MM.1S (cell line): ENCODE data around the gene SLC5A9.

Experiments used
- DNase-seq: peaks from one replicate; pipeline ENCODE4 v3.0.0-alpha.2; 2015
- H2AFZ ChIP-seq: fragments of 300-600 bp; sonication (generic); 2 replicates; pipeline ENCODE4 v1.6.0; 2016; ENCODE audit warnings: antibody characterized with exemption, low read length
- H3F3A ChIP-seq: fragments of 300-600 bp; sonication (generic); 2 replicates; pipeline ENCODE4 v1.6.1; 2016; ENCODE audit warnings: mild to moderate bottlenecking, antibody characterized with exemption, low read length, moderate library complexity, mixed read lengths; ENCODE audit not compliant: insufficient read depth
- H3K27ac ChIP-seq: fragments of 300-600 bp; sonication (generic); 2 replicates; pipeline ENCODE4 v1.5.1; 2016; ENCODE audit warnings: mild to moderate bottlenecking, low read length
- H3K27me3 ChIP-seq: fragments of 300-600 bp; sonication (generic); replicated peaks from 2 replicates; pipeline ENCODE4 v1.6.0; 2016; ENCODE audit warnings: low read length; ENCODE audit not compliant: insufficient read depth
- H3K36me3 ChIP-seq: fragments of 300-600 bp; sonication (generic); replicated peaks from 2 replicates; pipeline ENCODE4 v1.6.1; 2016; ENCODE audit warnings: mild to moderate bottlenecking, low read length, mixed read lengths; ENCODE audit not compliant: insufficient read depth
- H3K4me1 ChIP-seq: fragments of 300-600 bp; sonication (generic); 2 replicates; pipeline ENCODE4 v1.6.1; 2016; ENCODE audit warnings: low read length, mixed read lengths
- H3K4me2 ChIP-seq: fragments of 300-600 bp; sonication (generic); 2 replicates; pipeline ENCODE4 v1.6.0; 2016; ENCODE audit warnings: low read depth, low read length
- H3K4me3 ChIP-seq: fragments of 300-600 bp; sonication (generic); 2 replicates; pipeline ENCODE4 v1.5.1; 2016; ENCODE audit warnings: low read length, mixed read lengths
- H3K79me2 ChIP-seq: fragments of 300-600 bp; sonication (generic); 2 replicates; pipeline ENCODE4 v1.6.1; 2016; ENCODE audit warnings: mixed run types, low read length, mixed read lengths
- H3K9ac ChIP-seq: fragments of 300-600 bp; sonication (generic); 2 replicates; pipeline ENCODE4 v1.6.1; 2016; ENCODE audit warnings: low read length, mixed read lengths
- H3K9me2 ChIP-seq: fragments of 300-600 bp; sonication (generic); replicated peaks from 2 replicates; pipeline ENCODE4 v1.6.1; 2016; ENCODE audit warnings: mild to moderate bottlenecking, low read length, mixed read lengths; ENCODE audit not compliant: insufficient read depth
- H3K9me3 ChIP-seq: fragments of 300-600 bp; sonication (generic); replicated peaks from 2 replicates; pipeline ENCODE4 v1.6.1; 2016; ENCODE audit warnings: mild to moderate bottlenecking, low read length, mixed read lengths; ENCODE audit not compliant: insufficient read depth
- H4K20me1 ChIP-seq: fragments of 300-600 bp; sonication (generic); 2 replicates; pipeline ENCODE4 v1.6.1; 2016; ENCODE audit warnings: mild to moderate bottlenecking, low read length, moderate library complexity, mixed read lengths; ENCODE audit not compliant: insufficient read depth
- EZH2 ChIP-seq: fragments of 300-600 bp; sonication (generic); optimal IDR thresholded peaks from 2 replicates; pipeline ENCODE3; 2017; ENCODE audit warnings: low read depth, mild to moderate bottlenecking, antibody characterized with exemption, low read length, mixed read lengths
- EZH2phosphoT487 ChIP-seq: fragments of 300-600 bp; sonication (generic); IDR thresholded peaks from 2 replicates; pipeline ENCODE4 v1.6.1; 2018; ENCODE audit warnings: antibody characterized with exemption, low read length
- TF ChIP-seq, protein P1 (sequence below): fragments of 300-600 bp; sonication (generic); IDR thresholded peaks from 2 replicates; pipeline ENCODE4 v1.5.1; 2016; ENCODE audit warnings: antibody characterized with exemption, low read length, mixed read lengths

SLC5A9 gene

DNA sequence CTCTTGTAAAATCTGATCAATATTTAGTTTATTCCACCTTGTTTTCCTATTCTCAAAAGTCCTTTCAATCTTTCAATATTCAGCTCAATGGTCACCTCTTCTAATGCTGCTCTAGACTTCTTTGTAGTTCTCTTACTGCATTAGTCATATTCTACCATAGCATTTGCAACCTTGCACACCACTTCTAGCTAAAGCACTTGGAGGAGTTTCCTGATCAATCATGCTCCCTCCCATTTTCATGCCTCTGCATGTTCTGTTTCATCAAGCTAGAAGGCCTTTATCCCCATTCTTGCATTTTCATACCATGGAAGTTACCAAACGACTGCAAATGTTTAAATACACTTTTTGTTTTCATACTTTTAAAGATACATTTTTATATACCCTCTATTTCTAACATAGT lies 72.1 kb downstream of the SLC5A9 start:
- no peaks in the 10 kb centered on the region for H3K27me3 ChIP-seq

More for the DNA sequence above, 72.1 kb downstream of the SLC5A9 start:
- Histone ChIP-seq H3K27ac (no peak overlapping the region), H3K9me2 (no peaks in the 10 kb centered on the region), H4K20me1 (no peaks in the 10 kb centered on the region), H2AFZ (no peak overlapping the region), H3K4me1 (no peaks in the 10 kb centered on the region), H3K4me2 (no peak overlapping the region), H3F3A (no peaks in the 10 kb centered on the region), H3K79me2 (no peaks in the 10 kb centered on the region), H3K9ac (no peak overlapping the region), H3K36me3 (no peaks in the 10 kb centered on the region), H3K4me3 (no peak overlapping the region), H3K9me3 (no peaks in the 10 kb centered on the region)
- DNase-seq, result no peak
- TF ChIP-seq EZH2, result no peak
- TF ChIP-seq, protein P1, sequence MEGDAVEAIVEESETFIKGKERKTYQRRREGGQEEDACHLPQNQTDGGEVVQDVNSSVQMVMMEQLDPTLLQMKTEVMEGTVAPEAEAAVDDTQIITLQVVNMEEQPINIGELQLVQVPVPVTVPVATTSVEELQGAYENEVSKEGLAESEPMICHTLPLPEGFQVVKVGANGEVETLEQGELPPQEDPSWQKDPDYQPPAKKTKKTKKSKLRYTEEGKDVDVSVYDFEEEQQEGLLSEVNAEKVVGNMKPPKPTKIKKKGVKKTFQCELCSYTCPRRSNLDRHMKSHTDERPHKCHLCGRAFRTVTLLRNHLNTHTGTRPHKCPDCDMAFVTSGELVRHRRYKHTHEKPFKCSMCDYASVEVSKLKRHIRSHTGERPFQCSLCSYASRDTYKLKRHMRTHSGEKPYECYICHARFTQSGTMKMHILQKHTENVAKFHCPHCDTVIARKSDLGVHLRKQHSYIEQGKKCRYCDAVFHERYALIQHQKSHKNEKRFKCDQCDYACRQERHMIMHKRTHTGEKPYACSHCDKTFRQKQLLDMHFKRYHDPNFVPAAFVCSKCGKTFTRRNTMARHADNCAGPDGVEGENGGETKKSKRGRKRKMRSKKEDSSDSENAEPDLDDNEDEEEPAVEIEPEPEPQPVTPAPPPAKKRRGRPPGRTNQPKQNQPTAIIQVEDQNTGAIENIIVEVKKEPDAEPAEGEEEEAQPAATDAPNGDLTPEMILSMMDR, result no peak
- no peak for TF ChIP-seq EZH2phosphoT487
